ENCODE data around the gene ANO10.

The ANO10 gene

DNA sequence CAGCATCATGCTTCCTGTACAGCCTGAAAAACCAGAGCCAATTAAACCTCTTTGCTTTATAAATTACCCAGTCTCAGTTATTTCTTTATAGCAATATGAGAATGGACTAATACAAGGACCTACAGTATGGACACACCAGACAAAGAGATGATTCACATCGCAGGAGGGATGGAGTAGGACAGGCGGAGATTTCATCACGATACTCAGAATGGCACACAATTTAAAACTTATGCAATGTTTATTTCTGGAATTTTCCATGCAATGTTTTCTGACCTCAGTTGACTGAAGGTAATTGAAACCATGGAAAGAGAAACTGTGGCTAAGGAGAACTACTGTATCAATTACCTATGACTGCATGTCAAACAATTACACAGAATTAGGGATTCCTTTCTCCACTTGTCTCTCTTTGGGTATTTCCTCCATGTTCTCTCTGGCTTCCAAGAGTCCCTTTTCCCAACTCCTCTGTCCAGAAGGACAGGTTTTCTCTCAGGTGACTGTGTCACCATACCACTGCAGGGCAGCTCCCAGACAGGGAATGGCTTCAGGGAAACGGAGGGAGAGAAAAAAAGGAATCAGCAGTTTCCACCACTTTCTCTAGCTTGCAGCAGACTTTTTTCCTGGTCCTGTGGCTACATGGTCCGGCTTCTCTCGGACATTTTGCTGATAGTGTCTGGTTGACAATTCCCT is 3.0 kb upstream of the ANO10 start:
- Histone ChIP-seq H3K27ac (replicated peaks; ENCODE audit: low read length) (no peak overlapping the region), H3K79me1 (ENCODE audit: low read depth, low read length) (no peaks in the 10 kb centered on the region), H2AK5ac (ENCODE audit: low read depth, low read length) (no peak overlapping the region), H2AFZ (ENCODE audit: low read length) (no peak overlapping the region), H3K23ac (ENCODE audit: low read depth, low read length, poor library complexity) (no peak overlapping the region), H2BK12ac (ENCODE audit: low read length) (no peak overlapping the region), H3K4ac (ENCODE audit: low read length) (no peak overlapping the region), H3K14ac (ENCODE audit: low read length) (no peak overlapping the region), H2BK120ac (ENCODE audit: low read depth, low read length) (no peak overlapping the region), H3K36me3 (replicated peaks in 1 of 2; ENCODE audit: control insufficient read depth in 2 of 2, insufficient read depth in 2 of 2, low read length in 2 of 2) (no peaks in the 10 kb centered on the region), H3K9ac (ENCODE audit: low read depth, low read length, poor library complexity) (no peak overlapping the region), H4K91ac (ENCODE audit: low read depth, low read length, poor library complexity) (no peak overlapping the region), H2BK5ac (ENCODE audit: low read length) (no peak overlapping the region), H3K4me2 (ENCODE audit: insufficient read depth, low read length, poor library complexity, severe bottlenecking) (no peak overlapping the region), H4K8ac (ENCODE audit: low read depth, low read length) (no peak overlapping the region), H3K4me3 (ENCODE audit: low read length in 2 of 2) (no peak overlapping the region), H3K18ac (ENCODE audit: low read length) (no peak overlapping the region), H3K27me3 (ENCODE audit: control insufficient read depth in 3 of 3, insufficient read depth in 3 of 3, low read depth in 1 of 3, low read length in 3 of 3) (no peaks in the 10 kb centered on the region), H2BK15ac (ENCODE audit: low read length) (no peak overlapping the region), H3K4me1 (ENCODE audit: control insufficient read depth in 2 of 2, insufficient read depth in 1 of 2, low read depth in 1 of 2, low read length in 2 of 2) (peaks cover 3 to 6% of the 10 kb centered on the region in 2 donors), H3K9me3 (replicated peaks in 1 of 2; ENCODE audit: control insufficient read depth in 2 of 2, insufficient read depth in 1 of 2, low read depth in 1 of 2, low read length in 2 of 2) (no peaks in the 10 kb centered on the region)
- no peak for DNase-seq (ENCODE audit: low spot score)
- no CpG with 5 or more reads among the region's 6 CpGs for WGBS, 2 donors (ENCODE audit: extremely low coverage in 2 of 2, insufficient read length in 2 of 2, insufficient replicate concordance in 1 of 2)

DNA sequence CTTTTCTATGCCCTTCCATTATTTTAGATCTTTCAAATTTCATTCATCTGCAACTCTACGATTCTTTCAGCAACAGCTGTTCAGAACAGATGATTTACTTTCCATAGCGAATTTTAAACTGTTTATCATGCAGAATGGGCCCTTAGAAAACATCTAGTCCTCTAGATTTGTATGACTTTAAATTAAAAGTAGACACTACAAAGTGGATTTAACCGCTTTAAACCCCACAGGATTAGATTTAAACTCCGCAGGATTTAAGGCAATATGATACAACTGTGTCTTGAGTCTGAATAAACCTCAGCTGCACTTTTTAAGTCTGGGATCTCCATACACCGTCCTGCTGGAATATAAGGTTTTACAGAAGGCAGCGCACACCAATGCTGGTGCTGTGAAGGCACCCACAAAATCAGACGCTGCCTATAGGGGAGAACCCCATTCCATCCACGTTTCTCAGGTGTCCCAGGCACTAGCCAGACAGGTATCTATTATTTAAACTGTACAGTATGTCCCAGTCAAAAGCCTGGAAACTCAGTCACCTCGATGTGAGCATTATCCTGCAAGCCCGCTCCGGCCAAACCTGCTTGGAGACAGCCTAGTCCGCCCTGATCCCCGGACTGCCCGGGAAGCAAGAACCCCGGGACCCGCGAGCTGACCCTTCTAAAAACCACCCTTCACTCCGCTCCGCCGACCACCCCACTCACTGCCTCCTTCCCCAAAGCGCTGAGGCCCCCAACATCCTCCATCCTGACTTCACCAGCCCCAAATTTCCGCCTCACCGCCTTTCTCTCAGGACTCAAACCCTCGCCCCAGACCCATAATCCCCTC is 768 bp downstream of the ANO10 start:
- Histone ChIP-seq H4K8ac (ENCODE audit: low read depth, low read length) (no peak overlapping the region), H3K9ac (ENCODE audit: low read depth, low read length, poor library complexity) (peak overlapping the region; percentile 97), H2AFZ (ENCODE audit: low read length) (peak overlapping the region; percentile 99), H4K91ac (ENCODE audit: low read depth, low read length, poor library complexity) (no peak overlapping the region), H2BK15ac (ENCODE audit: low read length) (peak overlapping the region; percentile 63), H3K14ac (ENCODE audit: low read length) (peak overlapping the region; percentile 94), H3K4me3 (ENCODE audit: low read length in 2 of 2) (peak overlapping the region; percentile 87 to 94), H3K23ac (ENCODE audit: low read depth, low read length, poor library complexity) (peak overlapping the region; percentile 77), H2AK5ac (ENCODE audit: low read depth, low read length) (no peak overlapping the region), H3K27me3 (ENCODE audit: control insufficient read depth in 3 of 3, insufficient read depth in 3 of 3, low read depth in 1 of 3, low read length in 3 of 3) (no peaks in the 10 kb centered on the region), H2BK120ac (ENCODE audit: low read depth, low read length) (no peak overlapping the region), H3K18ac (ENCODE audit: low read length) (peak overlapping the region; percentile 98), H3K4me2 (ENCODE audit: insufficient read depth, low read length, poor library complexity, severe bottlenecking) (peak overlapping the region; percentile 58), H3K9me3 (replicated peaks in 1 of 2; ENCODE audit: control insufficient read depth in 2 of 2, insufficient read depth in 1 of 2, low read depth in 1 of 2, low read length in 2 of 2) (no peaks in the 10 kb centered on the region), H3K27ac (replicated peaks; ENCODE audit: low read length) (peak overlapping the region; percentile 76), H2BK5ac (ENCODE audit: low read length) (no peak overlapping the region), H2BK12ac (ENCODE audit: low read length) (no peak overlapping the region), H3K4me1 (ENCODE audit: control insufficient read depth in 2 of 2, insufficient read depth in 1 of 2, low read depth in 1 of 2, low read length in 2 of 2) (peaks cover 3 to 22% of the 10 kb centered on the region in 2 donors), H3K36me3 (replicated peaks in 1 of 2; ENCODE audit: control insufficient read depth in 2 of 2, insufficient read depth in 2 of 2, low read length in 2 of 2) (no peaks in the 10 kb centered on the region), H3K79me1 (ENCODE audit: low read depth, low read length) (no peaks in the 10 kb centered on the region), H3K4ac (ENCODE audit: low read length) (no peak overlapping the region)
- WGBS, 2 donors (ENCODE audit: extremely low coverage in 2 of 2, insufficient read length in 2 of 2, insufficient replicate concordance in 1 of 2): no CpG with 5 or more reads among the region's 24 CpGs
- no peak for DNase-seq (ENCODE audit: low spot score)

DNA sequence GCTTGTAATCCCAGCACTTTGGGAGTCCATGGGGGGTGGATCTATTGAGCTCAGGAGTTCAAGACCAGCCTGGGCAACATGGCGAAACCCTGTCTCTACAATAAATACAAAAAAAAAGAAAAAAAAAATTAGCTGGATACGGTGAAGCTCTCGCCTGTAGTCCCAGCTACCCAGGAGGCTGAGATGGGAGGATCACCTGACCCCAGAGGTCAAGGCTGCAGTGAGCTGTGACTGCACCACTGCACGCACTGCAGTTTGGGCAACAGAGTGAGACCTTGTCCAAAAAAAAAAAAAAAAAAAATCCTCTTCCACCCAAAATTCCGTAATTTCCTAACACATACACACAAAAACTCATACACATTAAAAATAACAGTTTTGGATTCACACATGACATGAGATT is 2.2 kb downstream of the ANO10 start:
- Histone ChIP-seq H2BK12ac (ENCODE audit: low read length) (no peak overlapping the region), H2AFZ (ENCODE audit: low read length) (no peak overlapping the region), H3K27me3 (ENCODE audit: control insufficient read depth in 3 of 3, insufficient read depth in 3 of 3, low read depth in 1 of 3, low read length in 3 of 3) (no peaks in the 10 kb centered on the region), H3K4ac (ENCODE audit: low read length) (no peak overlapping the region), H3K9ac (ENCODE audit: low read depth, low read length, poor library complexity) (no peak overlapping the region), H3K4me3 (ENCODE audit: low read length in 2 of 2) (no peak overlapping the region), H3K9me3 (replicated peaks in 1 of 2; ENCODE audit: control insufficient read depth in 2 of 2, insufficient read depth in 1 of 2, low read depth in 1 of 2, low read length in 2 of 2) (no peaks in the 10 kb centered on the region), H2BK120ac (ENCODE audit: low read depth, low read length) (no peak overlapping the region), H3K14ac (ENCODE audit: low read length) (no peak overlapping the region), H3K27ac (replicated peaks; ENCODE audit: low read length) (no peak overlapping the region), H2BK15ac (ENCODE audit: low read length) (no peak overlapping the region), H3K23ac (ENCODE audit: low read depth, low read length, poor library complexity) (no peak overlapping the region), H3K4me2 (ENCODE audit: insufficient read depth, low read length, poor library complexity, severe bottlenecking) (no peak overlapping the region), H4K8ac (ENCODE audit: low read depth, low read length) (no peak overlapping the region), H3K4me1 (ENCODE audit: control insufficient read depth in 2 of 2, insufficient read depth in 1 of 2, low read depth in 1 of 2, low read length in 2 of 2) (peaks cover 3 to 24% of the 10 kb centered on the region in 2 donors), H3K79me1 (ENCODE audit: low read depth, low read length) (no peaks in the 10 kb centered on the region), H3K18ac (ENCODE audit: low read length) (no peak overlapping the region), H2BK5ac (ENCODE audit: low read length) (no peak overlapping the region), H3K36me3 (replicated peaks in 1 of 2; ENCODE audit: control insufficient read depth in 2 of 2, insufficient read depth in 2 of 2, low read length in 2 of 2) (no peaks in the 10 kb centered on the region), H4K91ac (ENCODE audit: low read depth, low read length, poor library complexity) (no peak overlapping the region), H2AK5ac (ENCODE audit: low read depth, low read length) (no peak overlapping the region)
- no peak for DNase-seq (ENCODE audit: low spot score)
- WGBS, 2 donors (ENCODE audit: extremely low coverage in 2 of 2, insufficient read length in 2 of 2, insufficient replicate concordance in 1 of 2): 100% methylated on average over 1 of the region's 5 CpGs

DNA sequence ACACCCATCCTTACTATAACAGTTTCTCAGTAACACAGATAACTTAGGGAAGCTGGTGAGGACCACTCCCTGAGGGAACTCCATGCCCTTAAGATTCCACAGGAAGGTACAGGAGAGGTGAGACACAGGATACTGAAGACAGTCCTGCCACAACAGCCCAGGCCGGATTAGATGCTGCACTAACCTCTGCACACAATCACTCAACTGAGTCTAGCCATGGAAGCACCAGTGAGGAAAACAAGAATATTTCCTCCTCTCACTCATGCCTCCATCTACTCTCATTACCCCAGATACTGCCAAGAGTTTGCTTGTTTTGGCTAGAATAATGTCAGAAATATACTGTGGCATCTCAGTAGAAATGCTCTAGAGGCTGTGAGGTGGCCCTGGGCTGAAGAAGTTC is 3.7 kb downstream of the ANO10 start:
- H3K4me3 ChIP-seq (ENCODE audit: low read length in 2 of 2): no peak overlapping the region
- DNase-seq (ENCODE audit: low spot score): no peak
- H3K9me3 ChIP-seq (replicated peaks in 1 of 2; ENCODE audit: control insufficient read depth in 2 of 2, insufficient read depth in 1 of 2, low read depth in 1 of 2, low read length in 2 of 2): no peaks in the 10 kb centered on the region
- no peak overlapping the region for H2BK15ac ChIP-seq (ENCODE audit: low read length)
- no peak overlapping the region for H2AFZ ChIP-seq (ENCODE audit: low read length)
- H2BK12ac ChIP-seq (ENCODE audit: low read length): no peak overlapping the region
- no peaks in the 10 kb centered on the region for H3K27me3 ChIP-seq (ENCODE audit: control insufficient read depth in 3 of 3, insufficient read depth in 3 of 3, low read depth in 1 of 3, low read length in 3 of 3)
- H3K4me1 ChIP-seq (ENCODE audit: control insufficient read depth in 2 of 2, insufficient read depth in 1 of 2, low read depth in 1 of 2, low read length in 2 of 2): peaks cover 3 to 22% of the 10 kb centered on the region in 2 donors
- peak overlapping the region; percentile 42 for H3K27ac ChIP-seq (replicated peaks; ENCODE audit: low read length)
- H4K8ac ChIP-seq (ENCODE audit: low read depth, low read length): no peak overlapping the region
- no peak overlapping the region for H2BK5ac ChIP-seq (ENCODE audit: low read length)
- H3K9ac ChIP-seq (ENCODE audit: low read depth, low read length, poor library complexity): peak overlapping the region; percentile 12
- H4K91ac ChIP-seq (ENCODE audit: low read depth, low read length, poor library complexity): no peak overlapping the region
- H3K4me2 ChIP-seq (ENCODE audit: insufficient read depth, low read length, poor library complexity, severe bottlenecking): no peak overlapping the region
- no CpG with 5 or more reads among the region's 1 CpG for WGBS, 2 donors (ENCODE audit: extremely low coverage in 2 of 2, insufficient read length in 2 of 2, insufficient replicate concordance in 1 of 2)
- no peak overlapping the region for H2AK5ac ChIP-seq (ENCODE audit: low read depth, low read length)
- H2BK120ac ChIP-seq (ENCODE audit: low read depth, low read length): no peak overlapping the region
- H3K36me3 ChIP-seq (replicated peaks in 1 of 2; ENCODE audit: control insufficient read depth in 2 of 2, insufficient read depth in 2 of 2, low read length in 2 of 2): no peaks in the 10 kb centered on the region
- H3K14ac ChIP-seq (ENCODE audit: low read length): no peak overlapping the region
- no peak overlapping the region for H3K18ac ChIP-seq (ENCODE audit: low read length)
- H3K4ac ChIP-seq (ENCODE audit: low read length): no peak overlapping the region
- no peak overlapping the region for H3K23ac ChIP-seq (ENCODE audit: low read depth, low read length, poor library complexity)
- H3K79me1 ChIP-seq (ENCODE audit: low read depth, low read length): no peaks in the 10 kb centered on the region
